HG03565 (cell line): ENCODE measurements around the gene SEL1L2.

Experiments used
- ATAC-seq: cut with Tn5 transposase; IDR thresholded peaks from one replicate; pipeline ENCODE4 v1.9.1; 2021; ENCODE audit warnings: mild to moderate bottlenecking, moderate library complexity; ENCODE audit not compliant: unreplicated experiment

The SEL1L2 gene

DNA sequence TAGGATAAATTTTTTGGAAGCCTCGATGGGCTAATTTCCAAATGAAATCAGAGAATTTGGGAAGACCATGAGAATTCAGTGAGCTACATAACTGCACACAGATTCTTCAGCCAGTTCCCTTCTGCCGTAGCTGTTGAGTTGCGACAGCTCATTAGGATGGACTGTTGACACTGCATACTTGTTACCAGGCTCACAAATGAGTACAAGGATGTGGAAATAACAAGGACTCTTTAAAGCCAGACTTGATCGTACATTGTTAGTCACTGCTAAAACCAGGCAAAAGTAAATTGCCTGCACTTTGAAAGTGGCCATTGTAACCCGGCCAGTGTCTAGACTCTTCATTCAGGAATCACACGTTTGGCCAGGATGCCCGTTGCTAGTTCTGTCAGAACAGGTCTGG, 168.5 kb downstream of the SEL1L2 start:
- no peak for ATAC-seq

DNA sequence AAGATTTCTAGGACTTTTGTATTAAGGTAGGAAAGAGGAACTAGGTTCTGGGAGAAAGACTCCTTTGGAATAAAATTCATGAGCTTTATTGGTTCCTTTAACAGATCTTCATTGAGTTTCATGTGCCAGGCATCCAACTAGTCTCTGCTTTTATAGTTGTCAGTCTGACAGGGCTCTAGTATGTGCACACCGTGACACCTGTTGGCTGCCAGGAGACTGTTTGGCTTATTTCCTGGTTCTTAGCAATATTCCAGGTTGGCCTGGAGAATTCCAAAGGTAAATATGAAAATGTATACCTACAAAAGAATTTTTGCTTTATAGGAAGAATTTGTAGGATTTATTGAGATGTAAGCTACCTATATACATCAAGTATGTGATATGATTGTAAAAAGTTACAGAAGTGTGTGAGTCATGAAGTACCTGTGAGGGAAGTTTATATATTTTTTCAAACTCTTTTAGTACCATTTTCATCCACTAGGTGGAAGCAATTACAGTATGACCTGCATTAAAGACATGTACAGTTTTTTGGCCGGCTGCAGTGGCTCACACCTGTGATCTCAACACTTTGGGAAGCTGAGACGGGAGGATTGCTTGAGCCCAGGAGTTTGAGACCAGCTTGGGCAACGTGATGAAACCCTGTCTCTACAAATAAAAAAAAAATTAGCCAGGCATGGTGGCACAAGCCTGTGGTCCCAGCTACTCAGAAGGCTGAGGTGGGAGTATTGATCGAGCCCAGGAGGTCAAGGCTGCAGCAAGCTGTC, 170.3 kb downstream of the SEL1L2 start:
- ATAC-seq = peak; percentile 87

DNA sequence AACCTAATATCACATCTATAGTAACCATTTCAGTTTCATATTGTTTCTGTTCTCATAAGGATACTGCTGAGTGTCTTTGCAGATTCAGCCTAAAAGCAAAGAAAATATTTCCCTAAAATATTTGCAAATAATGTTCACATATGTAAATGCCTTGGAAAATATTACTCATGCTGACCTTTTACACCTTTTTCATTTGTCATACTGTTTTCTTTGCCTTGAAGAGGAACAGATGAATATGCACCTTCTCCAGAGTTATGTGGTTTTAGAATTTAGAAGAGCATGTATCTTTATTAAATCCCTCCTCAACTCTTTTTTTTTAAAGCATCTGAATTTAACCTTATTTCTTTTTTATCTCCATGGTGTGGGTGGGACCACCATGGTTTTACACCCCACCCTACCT, 173.1 kb downstream of the SEL1L2 start:
- ATAC-seq = no peak

GRCh38 chr20:13816757-13817156, 173.7 kb downstream of the SEL1L2 start:
- no peak for ATAC-seq

DNA sequence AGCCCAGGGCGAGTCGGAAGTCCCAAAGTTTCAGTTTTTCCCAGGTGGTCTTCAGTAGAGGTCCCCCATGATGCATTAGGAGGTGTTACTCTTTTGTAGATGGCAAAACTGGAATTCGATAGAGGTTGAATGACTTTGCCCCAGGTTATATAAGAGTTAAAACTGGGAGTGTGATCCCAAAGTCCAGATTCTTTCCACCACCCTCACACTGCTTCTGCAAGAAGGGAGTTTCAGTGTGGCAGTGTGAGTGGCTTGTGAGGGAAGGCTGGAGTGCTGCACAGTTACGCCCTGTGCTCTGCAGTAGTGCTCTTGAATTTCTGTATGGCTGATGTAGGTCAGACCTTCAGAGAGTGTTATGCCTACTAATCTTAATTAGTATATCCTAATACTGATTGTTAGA, 175.7 kb downstream of the SEL1L2 start:
- ATAC-seq = no peak

DNA sequence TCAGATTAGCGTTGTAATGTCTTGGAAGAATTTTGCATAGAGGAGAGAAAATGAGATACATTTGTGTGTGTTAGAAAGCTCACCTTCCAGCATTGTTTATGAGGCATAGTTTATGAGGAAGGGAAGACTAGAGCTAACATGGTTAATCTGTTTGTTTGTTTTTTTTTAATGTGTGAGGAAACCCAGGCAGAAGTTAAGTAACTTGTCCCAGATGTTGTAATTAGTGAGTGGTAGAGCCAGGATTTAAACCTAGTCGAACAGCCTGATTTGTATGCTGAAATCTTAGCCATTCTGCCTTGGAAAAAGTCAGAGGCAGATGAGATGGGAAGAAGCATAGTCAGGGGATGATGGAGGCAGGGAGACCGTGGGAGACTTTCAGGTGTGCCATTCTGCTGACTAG, 176.5 kb downstream of the SEL1L2 start:
- ATAC-seq = no peak

DNA sequence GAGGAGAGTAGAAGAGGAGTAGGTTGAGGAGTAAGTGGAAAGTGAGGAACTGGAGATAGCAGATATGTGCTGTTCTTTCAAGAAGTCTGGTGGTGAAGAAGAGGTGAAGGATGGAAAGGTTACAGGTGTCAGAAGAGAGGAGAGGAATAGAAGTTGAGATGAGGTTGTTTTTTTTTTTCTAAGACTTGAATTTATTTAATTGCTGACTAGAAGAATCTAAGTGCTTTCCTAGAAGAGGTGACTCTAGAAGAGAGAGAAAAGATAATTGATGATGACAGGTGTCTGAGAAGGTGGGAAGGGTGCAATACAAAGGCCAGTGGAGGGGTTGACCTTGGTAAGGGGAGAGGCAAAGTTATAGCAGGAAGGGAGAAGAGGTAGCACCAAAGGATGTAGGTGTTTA, 180.0 kb downstream of the SEL1L2 start:
- ATAC-seq = no peak

- ATAC-seq = no peak
Measured at GRCh38 chr20:13809855-13810254, 180.6 kb downstream of the SEL1L2 start.

GRCh38 chr20:13809373-13809772, 181.0 kb downstream of the SEL1L2 start:
- no peak for ATAC-seq

DNA sequence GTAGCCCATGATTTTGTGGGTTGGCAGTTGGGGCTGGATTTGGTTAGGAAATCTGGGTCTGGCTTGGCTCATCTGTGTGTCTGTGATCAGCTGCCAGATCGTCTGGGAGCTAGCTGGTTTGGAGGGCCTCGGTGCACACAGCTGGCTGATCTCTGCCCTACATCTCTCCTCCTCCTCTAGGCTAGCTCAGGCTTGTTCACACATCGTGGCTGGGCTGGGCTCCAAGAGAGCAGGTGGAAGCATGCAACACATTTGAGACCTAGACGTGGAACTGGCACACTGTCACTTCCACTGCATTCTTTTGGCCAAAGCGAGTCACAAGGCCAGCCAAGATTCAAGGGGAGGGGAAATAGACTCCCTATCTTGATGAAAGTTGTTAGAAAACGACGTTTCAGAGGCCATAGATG, 189.7 kb downstream of the SEL1L2 start:
- no peak for ATAC-seq

DNA sequence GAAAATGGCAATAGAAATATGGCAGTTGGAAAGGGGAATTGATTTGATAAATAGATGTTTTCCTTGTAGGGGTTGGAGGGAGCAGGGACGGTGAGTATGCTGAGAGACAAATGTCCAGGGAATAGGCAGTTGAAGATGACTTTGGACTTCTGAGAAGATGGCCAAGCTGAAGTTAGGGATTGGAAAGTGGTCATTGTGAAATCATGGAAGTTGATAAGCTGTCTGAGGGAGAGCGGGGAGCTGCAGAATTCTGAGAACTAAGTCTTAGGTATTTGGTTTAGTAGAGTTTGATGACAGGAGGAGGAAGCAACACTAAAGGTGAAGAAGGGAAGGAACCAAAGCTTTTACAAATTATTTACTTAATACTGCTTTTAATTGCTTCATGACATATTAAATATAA, 190.4 kb downstream of the SEL1L2 start:
- ATAC-seq = no peak
